Measurements from ENCODE around the gene WNT7B.

Gene WNT7B

GRCh38 chr22:45971408-45972028 is 5.4 kb downstream of the WNT7B start:
- DNase-seq (ENCODE audit: low read depth in 2 of 2) = no peak

- no peak for DNase-seq (ENCODE audit: low read depth in 2 of 2)
Observed at GRCh38 chr22:45970705-45971407, 6.1 kb downstream of the WNT7B start.

- DNase-seq (ENCODE audit: low read depth in 2 of 2) = no peak
Observed at GRCh38 chr22:45969801-45970470, 7.0 kb downstream of the WNT7B start.

GRCh38 chr22:45969414-45969799 is 7.6 kb downstream of the WNT7B start:
- no peak for DNase-seq (ENCODE audit: low read depth in 2 of 2)

GRCh38 chr22:45968751-45969413 is 8.1 kb downstream of the WNT7B start:
- DNase-seq (ENCODE audit: low read depth in 2 of 2) = no peak

GRCh38 chr22:45968003-45968650 is 8.8 kb downstream of the WNT7B start:
- DNase-seq (ENCODE audit: low read depth in 2 of 2) = no peak

GRCh38 chr22:45966895-45967365 is 10.0 kb downstream of the WNT7B start:
- DNase-seq (ENCODE audit: low read depth in 2 of 2) = no peak

GRCh38 chr22:45966320-45966894 is 10.6 kb downstream of the WNT7B start:
- DNase-seq (ENCODE audit: low read depth in 2 of 2) = no peak

GRCh38 chr22:45965563-45965962 is 11.4 kb downstream of the WNT7B start:
- no peak for DNase-seq (ENCODE audit: low read depth in 2 of 2)

- DNase-seq (ENCODE audit: low read depth in 2 of 2) = no peak
Observed at GRCh38 chr22:45964926-45965527, 11.9 kb downstream of the WNT7B start.

- no peak for DNase-seq (ENCODE audit: low read depth in 2 of 2)
Observed at GRCh38 chr22:45964372-45964771, 12.6 kb downstream of the WNT7B start.

- no peak for DNase-seq (ENCODE audit: low read depth in 2 of 2)
Observed at GRCh38 chr22:45963821-45964220, 13.1 kb downstream of the WNT7B start.

- DNase-seq (ENCODE audit: low read depth in 2 of 2) = no peak
Observed at GRCh38 chr22:45962756-45963324, 14.1 kb downstream of the WNT7B start.

- DNase-seq (ENCODE audit: low read depth in 2 of 2) = no peak
Observed at GRCh38 chr22:45962434-45962718, 14.6 kb downstream of the WNT7B start.

GRCh38 chr22:45961679-45962433 is 15.1 kb downstream of the WNT7B start:
- no peak for DNase-seq (ENCODE audit: low read depth in 2 of 2)

GRCh38 chr22:45960477-45961386 is 16.2 kb downstream of the WNT7B start:
- DNase-seq (ENCODE audit: low read depth in 2 of 2) = no peak

GRCh38 chr22:45959719-45960476 is 17.1 kb downstream of the WNT7B start:
- DNase-seq (ENCODE audit: low read depth in 2 of 2) = no peak

GRCh38 chr22:45958971-45959370 is 18.0 kb downstream of the WNT7B start:
- no peak for DNase-seq (ENCODE audit: low read depth in 2 of 2)

Data from stimulated activated CD4-positive, alpha-beta T cell treated with anti-CD3 and anti-CD28 coated beads, Interleukin-12 subunit alpha, Interleukin-12 subunit beta, amount 100 ng/mL, for 24 hours (primary cell).